GM21360 (cell line): ENCODE results near the gene UGT2A3.
"Not testable (repeated sequence)": the region's sequence is repeated elsewhere in the genome, so short reads cannot be mapped to it uniquely, and the experiment has no call there.

Source experiments
- ATAC-seq: cut with Tn5 transposase; IDR thresholded peaks from one replicate; pipeline ENCODE4 v1.9.1; 2021; ENCODE audit warnings: mild to moderate bottlenecking, moderate library complexity; ENCODE audit not compliant: unreplicated experiment

Gene UGT2A3

GRCh38 chr4:68951078-68951805, at the start of gene UGT2A3:
TSS of gene UGT2A3 (minus strand) at chr4:68951804. CDS start at chr4:68951760, 44 bp downstream.
- ATAC-seq, result no peak

DNA sequence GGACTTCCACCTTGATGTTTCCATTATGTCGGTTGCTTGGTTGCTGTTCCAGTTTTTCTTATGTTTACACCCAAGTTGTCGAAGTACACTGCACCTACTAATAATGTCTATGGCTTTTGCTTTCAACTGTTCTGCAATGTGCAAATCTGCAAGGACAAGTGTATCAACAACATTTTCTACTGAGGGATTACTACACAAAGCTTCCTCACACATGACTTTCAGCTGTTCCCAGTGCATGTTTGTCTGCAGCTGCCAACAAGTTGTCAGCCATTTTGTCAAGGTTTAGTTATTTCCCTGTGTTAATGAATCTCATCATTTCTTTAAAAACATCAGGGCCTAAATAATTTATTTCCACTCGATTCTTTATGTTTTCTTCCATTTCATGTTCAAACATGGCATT, 45.4 kb upstream of the UGT2A3 start:
- ATAC-seq, result no peak

- ATAC-seq, result no peak
Measured at GRCh38 chr4:68995292-68995691, 43.7 kb upstream of the UGT2A3 start.

DNA sequence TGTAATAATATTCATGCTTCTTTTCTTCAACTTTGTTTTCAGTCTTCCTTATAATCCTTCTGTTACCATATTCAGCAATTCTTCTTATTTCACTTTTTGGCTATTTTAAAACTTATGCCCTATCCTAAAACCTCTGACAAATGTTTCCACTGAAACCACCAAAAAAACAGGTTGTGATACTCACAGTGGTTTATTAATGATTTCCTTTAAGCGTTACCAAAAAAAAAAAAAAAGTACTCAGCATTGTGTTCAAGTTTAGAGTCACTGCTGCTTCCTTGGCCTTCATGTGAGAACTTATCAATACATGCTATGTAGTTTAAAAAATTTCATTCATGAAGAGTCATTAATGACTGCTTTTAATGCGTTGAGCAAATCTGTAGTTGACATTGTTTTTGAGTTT, 35.4 kb upstream of the UGT2A3 start:
- no peak for ATAC-seq

GRCh38 chr4:68985442-68985841, 33.8 kb upstream of the UGT2A3 start:
- ATAC-seq, result no peak

DNA sequence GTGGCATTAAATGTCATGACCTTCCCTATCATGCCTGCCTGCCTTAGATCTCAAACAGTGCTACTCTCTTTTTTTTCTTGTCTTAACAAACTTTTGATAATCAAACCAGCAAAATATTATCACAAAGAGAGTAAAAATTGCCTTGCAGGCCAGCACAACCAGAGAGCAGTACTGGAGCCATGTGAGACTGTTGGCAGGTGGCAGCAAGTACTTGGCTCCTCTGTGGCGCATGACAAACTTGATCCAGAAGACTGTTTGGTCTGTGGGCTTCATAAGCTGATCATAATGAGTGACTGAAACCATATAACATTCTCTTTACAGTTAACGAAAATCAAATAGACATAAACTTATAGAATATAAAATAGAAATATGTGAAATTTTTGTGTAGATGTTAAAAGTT, 33.3 kb upstream of the UGT2A3 start:
- ATAC-seq, result no peak

- ATAC-seq, result no peak
Measured at GRCh38 chr4:68963374-68963773, 11.8 kb upstream of the UGT2A3 start.

GRCh38 chr4:68962868-68963267, 11.3 kb upstream of the UGT2A3 start:
- no peak for ATAC-seq

GRCh38 chr4:68960294-68961163, 8.9 kb upstream of the UGT2A3 start:
- no peak for ATAC-seq

DNA sequence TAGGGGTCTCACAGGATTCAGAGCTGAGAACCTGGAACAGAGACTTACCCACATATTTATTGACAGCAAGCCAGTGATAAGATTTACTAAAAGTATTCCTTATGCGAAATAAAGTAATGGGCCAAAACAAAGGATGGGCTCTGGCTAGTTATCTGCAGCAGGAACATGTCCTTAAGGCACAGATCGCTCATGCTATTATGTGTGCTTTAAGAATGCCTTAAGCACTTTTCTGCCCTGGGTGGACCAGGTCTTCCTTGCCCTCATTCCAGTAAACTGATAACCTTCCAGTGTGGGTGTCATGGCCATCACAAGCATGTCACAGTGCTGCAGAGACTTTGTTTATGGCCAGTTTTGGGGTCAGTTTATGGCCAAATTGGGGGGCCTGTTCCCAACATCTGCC, 7.5 kb upstream of the UGT2A3 start:
- not testable (repeated sequence) for ATAC-seq

GRCh38 chr4:68954126-68954525, 2.5 kb upstream of the UGT2A3 start:
- ATAC-seq, result no peak

DNA sequence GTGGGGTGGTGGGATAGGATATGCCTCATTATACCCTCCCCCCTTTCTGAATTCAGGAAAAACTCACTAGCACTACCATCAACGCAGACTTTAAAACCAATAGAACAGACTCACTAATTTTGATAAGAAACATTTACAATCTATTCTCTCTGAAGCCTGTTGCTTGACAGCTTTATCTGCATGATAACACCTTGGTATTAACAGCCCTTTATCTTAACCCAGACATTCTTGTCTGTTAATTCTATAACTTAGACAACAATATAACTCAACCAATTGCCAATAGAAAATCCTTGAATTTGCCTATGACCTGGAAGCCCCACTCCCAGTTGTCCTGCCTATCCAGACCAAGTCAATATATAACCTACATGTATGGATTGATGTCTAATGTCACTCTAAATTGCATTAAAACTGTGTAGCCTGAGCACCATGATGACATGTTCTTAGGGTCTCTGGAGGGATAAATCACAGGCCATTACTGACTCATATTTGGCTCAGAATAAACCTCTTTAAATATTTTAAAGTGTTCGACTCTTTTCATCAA, 1.5 kb upstream of the UGT2A3 start:
- ATAC-seq, result no peak

DNA sequence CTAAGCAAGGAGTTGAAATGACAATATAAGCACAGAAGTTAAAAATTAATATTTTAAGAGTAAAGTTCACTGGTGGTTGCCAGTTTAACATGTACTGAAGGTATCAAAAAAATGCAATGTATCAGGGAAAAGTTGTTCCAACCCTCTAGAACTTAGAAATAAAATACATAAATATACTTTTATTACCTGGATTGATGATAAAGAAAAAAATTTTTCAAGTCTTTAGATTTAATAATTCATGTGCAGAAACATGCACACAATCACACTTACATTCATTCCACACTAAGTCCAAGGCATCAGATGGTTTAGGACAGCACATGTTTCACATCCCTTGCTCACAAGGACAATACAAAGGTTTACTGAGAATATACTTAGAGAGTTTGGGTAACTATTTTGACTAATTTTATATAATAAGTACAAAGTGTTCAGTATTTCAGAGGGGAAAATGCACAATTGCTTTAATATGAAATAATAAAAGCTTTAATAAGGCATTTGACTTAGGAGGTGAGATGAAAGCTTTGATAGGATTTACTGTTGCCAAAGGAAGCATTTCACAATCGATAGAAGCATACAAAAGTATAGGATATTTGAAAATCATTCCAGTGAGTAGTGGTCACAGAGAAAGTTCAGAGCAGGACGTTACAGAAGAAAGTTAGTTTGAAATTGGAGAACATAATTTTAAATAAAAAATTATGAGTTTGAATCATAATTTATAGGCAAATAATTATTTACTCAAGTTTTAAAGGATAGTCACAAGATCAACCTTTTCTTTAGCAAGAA, 392 bp upstream of the UGT2A3 start:
- ATAC-seq, result no peak

GRCh38 chr4:68950033-68950432, 1.6 kb downstream of the UGT2A3 start:
- ATAC-seq, result no peak

- no peak for ATAC-seq
Measured at GRCh38 chr4:68948985-68949384, 2.6 kb downstream of the UGT2A3 start.

DNA sequence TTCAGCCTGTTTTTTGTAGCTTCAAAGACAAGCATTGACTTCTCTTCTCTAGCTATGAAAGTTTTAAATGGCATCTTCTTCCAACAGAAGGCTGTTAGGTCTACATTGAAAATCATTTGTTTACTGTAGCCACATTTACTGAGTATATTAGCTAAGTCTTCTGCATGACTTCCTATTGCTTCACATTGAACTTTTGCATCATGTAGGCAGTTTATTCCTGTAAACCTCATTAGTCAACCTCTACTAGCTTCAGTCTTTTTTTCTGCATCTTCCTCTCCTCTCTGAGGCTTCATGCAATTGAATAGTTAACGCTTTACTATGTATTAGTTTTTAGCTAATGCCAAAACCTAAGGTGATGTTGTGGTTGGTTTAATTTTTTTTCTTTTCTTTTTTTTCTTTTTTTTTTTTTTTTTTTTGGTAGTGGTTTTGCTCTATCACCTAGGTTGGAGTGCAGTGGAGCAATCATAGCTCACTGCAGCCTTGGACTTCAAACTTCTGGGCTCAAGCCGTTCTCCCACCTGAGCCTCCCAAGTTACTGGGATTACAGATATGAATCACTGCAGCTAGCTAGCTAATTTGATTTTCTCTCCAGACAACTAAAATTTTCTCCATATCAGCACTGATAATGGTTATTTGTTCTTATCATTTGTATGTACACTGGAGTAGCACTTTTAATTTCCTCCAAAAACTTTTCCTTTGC, 3.4 kb downstream of the UGT2A3 start:
- ATAC-seq, result no peak

DNA sequence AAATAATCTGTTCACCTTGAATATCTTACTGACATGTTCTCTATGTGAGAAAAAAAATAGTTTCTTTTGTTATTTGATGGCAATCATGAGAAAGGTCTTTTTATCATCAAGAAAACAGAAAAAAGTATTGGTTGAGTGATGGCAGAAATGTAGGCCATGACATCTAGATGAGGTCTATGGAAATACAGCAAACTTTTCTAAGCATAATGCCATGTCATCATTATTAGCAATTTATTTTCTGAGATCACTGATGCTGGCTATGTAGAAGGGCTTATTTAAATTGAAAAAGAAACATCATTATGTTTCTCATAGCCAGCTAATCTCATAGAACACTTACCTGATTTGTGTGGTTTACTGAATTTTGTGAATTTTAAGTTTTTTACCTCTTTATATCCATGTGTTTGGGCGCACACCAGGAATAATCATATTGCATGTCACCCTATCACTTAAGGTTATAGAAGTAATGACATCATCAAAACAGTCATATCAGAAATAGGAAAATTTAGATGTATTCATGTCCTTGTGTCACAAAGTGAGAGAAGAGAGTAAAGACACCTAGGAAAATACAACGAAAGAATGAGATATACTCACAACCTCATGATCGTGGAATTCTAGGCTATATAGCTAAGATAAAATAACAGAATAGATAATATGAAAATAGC, 22.4 kb downstream of the UGT2A3 start:
- no peak for ATAC-seq

- ATAC-seq, result no peak
Measured at GRCh38 chr4:68927165-68927564, 24.4 kb downstream of the UGT2A3 start.

- ATAC-seq, result not testable (repeated sequence)
Measured at GRCh38 chr4:68922202-68922601, 29.4 kb downstream of the UGT2A3 start.

GRCh38 chr4:68921051-68921450, 30.6 kb downstream of the UGT2A3 start:
- ATAC-seq, result no peak
